HEK293 (cell line): ENCODE results near the gene SYNE1.

Experiments
- FEZF1 ChIP-seq: fragments of 450-650 bp; formaldehyde crosslinking; IDR thresholded peaks from 2 replicates; pipeline ENCODE4 v1.5.1; 2016; ENCODE audit warnings: missing biosample characterization, missing genetic modification characterization
- IKZF3 ChIP-seq: fragments of 450-650 bp; IDR thresholded peaks from 2 replicates; pipeline ENCODE4 v1.5.0; 2018; ENCODE audit warnings: missing biosample characterization, mild to moderate bottlenecking, missing genetic modification characterization, moderate library complexity
- OSR2 ChIP-seq: fragments of 450-650 bp; formaldehyde crosslinking; IDR thresholded peaks from 2 replicates; pipeline ENCODE4 v1.5.1; 2016; ENCODE audit warnings: missing biosample characterization, missing genetic modification characterization
- PRDM10 ChIP-seq: fragments of 450-650 bp; formaldehyde crosslinking; IDR thresholded peaks from 2 replicates; pipeline ENCODE4 v1.5.1; 2016; ENCODE audit warnings: missing biosample characterization, missing genetic modification characterization
- PRDM6 ChIP-seq: fragments of 450-650 bp; formaldehyde crosslinking; IDR thresholded peaks from 2 replicates; pipeline ENCODE4 v1.5.1; 2017; ENCODE audit warnings: missing biosample characterization, missing genetic modification characterization
- REST ChIP-seq: fragments of 450-650 bp; formaldehyde crosslinking; IDR thresholded peaks from 2 replicates; pipeline ENCODE4 v1.5.1; 2016; ENCODE audit warnings: missing biosample characterization, missing genetic modification characterization
- SP2 ChIP-seq: fragments of 450-650 bp; formaldehyde crosslinking; IDR thresholded peaks from 2 replicates; pipeline ENCODE4 v1.5.1; 2016; ENCODE audit warnings: missing biosample characterization, missing genetic modification characterization
- WT1 ChIP-seq: fragments of 450-650 bp; formaldehyde crosslinking; IDR thresholded peaks from 2 replicates; pipeline ENCODE4 v1.5.1; 2016; ENCODE audit warnings: missing biosample characterization, missing genetic modification characterization
- ZBTB11 ChIP-seq: fragments of 450-650 bp; formaldehyde crosslinking; conservative IDR thresholded peaks from 2 replicates; pipeline ENCODE4 v1.5.1; 2016; ENCODE audit warnings: low read depth, missing biosample characterization, missing genetic modification characterization
- ZNF2 ChIP-seq: fragments of 450-650 bp; formaldehyde crosslinking; IDR thresholded peaks from 2 replicates; pipeline ENCODE4 v1.5.1; 2016; ENCODE audit warnings: missing biosample characterization, missing genetic modification characterization
- ZNF311 ChIP-seq: fragments of 450-650 bp; formaldehyde crosslinking; IDR thresholded peaks from 2 replicates; pipeline ENCODE4 v1.5.1; 2017; ENCODE audit warnings: missing biosample characterization, missing genetic modification characterization, borderline replicate concordance
- ZNF341 ChIP-seq: fragments of 450-650 bp; formaldehyde crosslinking; IDR thresholded peaks from 2 replicates; pipeline ENCODE4; 2016; ENCODE audit warnings: low read depth, missing biosample characterization, missing genetic modification characterization
- ZNF366 ChIP-seq: fragments of 450-650 bp; formaldehyde crosslinking; conservative IDR thresholded peaks from 2 replicates; pipeline ENCODE4 v1.5.1; 2016; ENCODE audit warnings: missing biosample characterization, missing genetic modification characterization
- ZNF398 ChIP-seq: fragments of 450-650 bp; formaldehyde crosslinking; IDR thresholded peaks from 2 replicates; pipeline ENCODE4 v1.5.1; 2017; ENCODE audit warnings: missing biosample characterization, missing genetic modification characterization
- ZNF501 ChIP-seq: fragments of 450-650 bp; formaldehyde crosslinking; IDR thresholded peaks from 2 replicates; pipeline ENCODE4 v1.5.1; 2016; ENCODE audit warnings: missing biosample characterization, missing genetic modification characterization
- ZNF518A ChIP-seq: fragments of 450-650 bp; formaldehyde crosslinking; conservative IDR thresholded peaks from 2 replicates; pipeline ENCODE4 v1.5.1; 2016; ENCODE audit warnings: low read depth, missing biosample characterization, missing genetic modification characterization
- ZNF768 ChIP-seq: fragments of 450-650 bp; formaldehyde crosslinking; IDR thresholded peaks from 2 replicates; pipeline ENCODE4 v1.5.1; 2018; ENCODE audit warnings: missing biosample characterization, mild to moderate bottlenecking, missing genetic modification characterization
- ZNF843 ChIP-seq: fragments of 450-650 bp; formaldehyde crosslinking; IDR thresholded peaks from 2 replicates; pipeline ENCODE4 v1.5.1; 2016; ENCODE audit warnings: missing biosample characterization, missing genetic modification characterization
- ZSCAN16 ChIP-seq: fragments of 450-650 bp; formaldehyde crosslinking; IDR thresholded peaks from 2 replicates; pipeline ENCODE4 v1.5.1; 2016; ENCODE audit warnings: missing biosample characterization, missing genetic modification characterization

SYNE1 gene

GRCh38 chr6:152636021-152636608, 1.0 kb downstream of the SYNE1 start (continued):
- TF ChIP-seq ZBTB11 (peak; percentile 44), ZNF768 (tag by site-specific recombination) (no peak), PRDM10 (tag by site-specific recombination) (peak; percentile 62), PRDM6 (tag by site-specific recombination) (no peak), ZNF311 (tag by site-specific recombination) (no peak), ZNF366 (tag by site-specific recombination) (peak; percentile 66), ZSCAN16 (no peak), ZNF501 (no peak), ZNF2 (tag by site-specific recombination) (0 out of 2 replicates have a peak, but pooled peaks have one; percentile 29), WT1 (tag by site-specific recombination) (peak; percentile 56; the same call in 1 of the 2 replicates), ZNF843 (tag by site-specific recombination) (no peak), OSR2 (tag by site-specific recombination) (peak; percentile 20; the same call in 1 of the 2 replicates), SP2 (tag by site-specific recombination) (peak; percentile 44; the same call in 1 of the 2 replicates), ZNF398 (tag by site-specific recombination) (peak; percentile 39; the same call in 1 of the 2 replicates), ZNF341 (peak; percentile 56), ZNF518A (tag by site-specific recombination) (0 out of 2 replicates have a peak, but pooled peaks have one; percentile 5), FEZF1 (tag by site-specific recombination) (no peak), IKZF3 (no peak), REST (tag by site-specific recombination) (0 out of 2 replicates have a peak, but pooled peaks have one; percentile 23)
